Keratinocyte (primary cell): Measurements from ENCODE around the gene SUPT20HL1.

Experiments
- CTCF ChIP-seq, 3 experiments: IDR thresholded peaks in 1 of 3; conservative IDR thresholded peaks in 1 of 3; optimal IDR thresholded peaks in 1 of 3; 2 replicates in 2 of 3; 3 replicates in 1 of 3; pipeline versions ENCODE3 to v1.5.1; 2011; ENCODE audit warnings: low read length in 3 of 3, mild to moderate bottlenecking in 3 of 3, moderate library complexity in 2 of 3, control low read depth in 1 of 3, inconsistent platforms in 1 of 3; ENCODE audit not compliant: insufficient read depth in 2 of 3; ENCODE audit errors: extremely low read depth in 1 of 3
- EZH2 ChIP-seq: IDR thresholded peaks from one replicate; pipeline ENCODE4 v1.6.1; 2012; ENCODE audit warnings: inconsistent platforms, mild to moderate bottlenecking, low read length, moderate library complexity

- TF ChIP-seq CTCF (optimal IDR thresholded peaks at IDR 0.05 in 1 of 3, IDR thresholded peaks at IDR 0.05 in 1 of 3, conservative IDR thresholded peaks at IDR 0.05 in 1 of 3; ENCODE audit: extremely low read depth in 1 of 3, insufficient read depth in 2 of 3, low read length in 3 of 3), result no peak
- TF ChIP-seq EZH2, result no peak
Measured at GRCh38 chrX:24357106-24357505, 3.3 kb upstream of the SUPT20HL1 start.
